Neuronal stem cell (in vitro differentiated cells): Measurements from ENCODE around the gene CFAP97D2.
"Not testable (repeated sequence)": the region's sequence is repeated elsewhere in the genome, so short reads cannot be mapped to it uniquely, and the experiment has no call there.

ENCODE experiments used
- DNase-seq: peaks from one replicate; pipeline ENCODE4 v3.0.0-alpha.2; 2013; ENCODE audit warnings: low spot score
- H2AFZ ChIP-seq: one replicate; pipeline ENCODE4 v1.6.1; 2013; ENCODE audit warnings: mild to moderate bottlenecking, low read length, inconsistent platforms
- H2AK5ac ChIP-seq: 2 replicates; pipeline ENCODE4 v1.6.1; 2013; ENCODE audit warnings: low read depth, mild to moderate bottlenecking, inconsistent platforms, low read length, moderate library complexity, mixed read lengths
- H2BK120ac ChIP-seq: 2 replicates; pipeline ENCODE4 v1.6.1; 2013; ENCODE audit warnings: low read depth, mild to moderate bottlenecking, inconsistent platforms, low read length, moderate library complexity, mixed read lengths
- H2BK12ac ChIP-seq: one replicate; pipeline ENCODE4 v1.6.1; 2013; ENCODE audit warnings: low read length, inconsistent platforms
- H2BK15ac ChIP-seq: 2 replicates; pipeline ENCODE4 v1.6.1; 2013; ENCODE audit warnings: mild to moderate bottlenecking, low read length, inconsistent platforms, mixed read lengths
- H2BK5ac ChIP-seq: one replicate; pipeline ENCODE4 v1.6.1; 2013; ENCODE audit warnings: inconsistent platforms, mild to moderate bottlenecking, low read length, moderate library complexity
- H3K14ac ChIP-seq: one replicate; pipeline ENCODE4 v1.6.1; 2013; ENCODE audit warnings: low read length, inconsistent platforms
- H3K18ac ChIP-seq: 2 replicates; pipeline ENCODE4 v1.6.1; 2013; ENCODE audit warnings: low read length, inconsistent platforms
- H3K23ac ChIP-seq: 2 replicates; pipeline ENCODE4 v1.6.1; 2013; ENCODE audit warnings: low read depth, mild to moderate bottlenecking, mixed read lengths, low read length, inconsistent platforms; ENCODE audit not compliant: poor library complexity
- H3K27ac ChIP-seq: replicated peaks from 3 replicates; pipeline ENCODE4 v1.5.1; 2013; ENCODE audit warnings: low read length, inconsistent platforms
- H3K27me3 ChIP-seq, 3 experiments: 2 replicates each; pipeline ENCODE4 v1.6.1; 2013; ENCODE audit warnings: low read length in 3 of 3, mild to moderate bottlenecking in 2 of 3, inconsistent platforms in 1 of 3, low read depth in 1 of 3, mixed read lengths in 1 of 3, moderate library complexity in 1 of 3; ENCODE audit not compliant: control insufficient read depth in 3 of 3, insufficient read depth in 3 of 3
- H3K36me3 ChIP-seq, 2 donors: replicated peaks in 1 of 2; 2 replicates each; pipeline ENCODE4 v1.6.1; 2013; ENCODE audit warnings: low read length in 2 of 2; ENCODE audit not compliant: control insufficient read depth in 2 of 2, insufficient read depth in 2 of 2
- H3K4ac ChIP-seq: 2 replicates; pipeline ENCODE4 v1.6.1; 2013; ENCODE audit warnings: inconsistent platforms, mild to moderate bottlenecking, low read length, moderate library complexity
- H3K4me1 ChIP-seq, 2 donors: 1 replicate in 1 of 2; 2 replicates in 1 of 2; pipeline ENCODE4 v1.6.1; 2013; ENCODE audit warnings: low read length in 2 of 2, low read depth in 1 of 2; ENCODE audit not compliant: control insufficient read depth in 2 of 2, insufficient read depth in 1 of 2
- H3K4me2 ChIP-seq: one replicate; pipeline ENCODE4 v1.6.1; 2013; ENCODE audit warnings: mild to moderate bottlenecking, low read length, inconsistent platforms; ENCODE audit not compliant: insufficient read depth, poor library complexity, severe bottlenecking
- H3K4me3 ChIP-seq, 2 donors: 2 replicates each; pipeline ENCODE4 v1.5.1; 2013; ENCODE audit warnings: low read length in 2 of 2, mild to moderate bottlenecking in 2 of 2, inconsistent platforms in 1 of 2, moderate library complexity in 1 of 2
- H3K79me1 ChIP-seq: one replicate; pipeline ENCODE4 v1.6.1; 2013; ENCODE audit warnings: low read depth, mild to moderate bottlenecking, inconsistent platforms, low read length, moderate library complexity
- H3K9ac ChIP-seq: one replicate; pipeline ENCODE4 v1.6.1; 2013; ENCODE audit warnings: mild to moderate bottlenecking, low read depth, low read length, inconsistent platforms; ENCODE audit not compliant: poor library complexity
- H3K9me3 ChIP-seq, 2 donors: replicated peaks in 1 of 2; 2 replicates each; pipeline versions ENCODE3 to v1.6.1; 2013; ENCODE audit warnings: low read length in 2 of 2, mild to moderate bottlenecking in 2 of 2, inconsistent platforms in 1 of 2, low read depth in 1 of 2, mixed read lengths in 1 of 2, moderate library complexity in 1 of 2; ENCODE audit not compliant: control insufficient read depth in 2 of 2, insufficient read depth in 1 of 2
- H4K8ac ChIP-seq: one replicate; pipeline ENCODE4 v1.6.1; 2013; ENCODE audit warnings: low read depth, mild to moderate bottlenecking, inconsistent platforms, low read length, moderate library complexity
- H4K91ac ChIP-seq: one replicate; pipeline ENCODE4 v1.6.1; 2013; ENCODE audit warnings: low read length, low read depth, mild to moderate bottlenecking, inconsistent platforms; ENCODE audit not compliant: poor library complexity
- WGBS, 2 donors: extraction: QIAGEN DNeasy Blood & Tissue Kit; methylation state at CpG; one replicate each; pipeline ENCODE4 v1.1.7; 2013; ENCODE audit warnings: missing lambda C conversion rate in 2 of 2, mixed read lengths in 1 of 2; ENCODE audit not compliant: insufficient read length in 2 of 2, insufficient replicate concordance in 1 of 2; ENCODE audit errors: extremely low coverage in 2 of 2; 5-methylcytosine and 5-hydroxymethylcytosine counted together

CFAP97D2 gene

GRCh38 chr13:114248011-114248410 lies 69.0 kb downstream of the CFAP97D2 start:
- H3K36me3 ChIP-seq: peaks cover 25 to 99% of the 10 kb centered on the region in 2 donors
- H3K79me1 ChIP-seq: no peaks in the 10 kb centered on the region
- H3K14ac ChIP-seq: no peak overlapping the region
- H3K4me3 ChIP-seq: no peak overlapping the region
- H4K8ac ChIP-seq: no peak overlapping the region
- WGBS, 2 donors: no CpG with 5 or more reads among the region's 3 CpGs
- H2BK12ac ChIP-seq: no peak overlapping the region
- no peak for DNase-seq
- H3K27me3 ChIP-seq: no peaks in the 10 kb centered on the region
- H3K23ac ChIP-seq: no peak overlapping the region
- H2AK5ac ChIP-seq: no peak overlapping the region
- no peak overlapping the region for H4K91ac ChIP-seq
- H3K9ac ChIP-seq: no peak overlapping the region
- no peaks in the 10 kb centered on the region for H3K9me3 ChIP-seq
- H2AFZ ChIP-seq: no peak overlapping the region
- H3K4me2 ChIP-seq: no peak overlapping the region
- H3K4me1 ChIP-seq: no peaks in the 10 kb centered on the region
- H2BK120ac ChIP-seq: no peak overlapping the region
- no peak overlapping the region for H3K4ac ChIP-seq
- no peak overlapping the region for H3K27ac ChIP-seq
- H3K18ac ChIP-seq: no peak overlapping the region
- no peak overlapping the region for H2BK5ac ChIP-seq
- no peak overlapping the region for H2BK15ac ChIP-seq

DNA sequence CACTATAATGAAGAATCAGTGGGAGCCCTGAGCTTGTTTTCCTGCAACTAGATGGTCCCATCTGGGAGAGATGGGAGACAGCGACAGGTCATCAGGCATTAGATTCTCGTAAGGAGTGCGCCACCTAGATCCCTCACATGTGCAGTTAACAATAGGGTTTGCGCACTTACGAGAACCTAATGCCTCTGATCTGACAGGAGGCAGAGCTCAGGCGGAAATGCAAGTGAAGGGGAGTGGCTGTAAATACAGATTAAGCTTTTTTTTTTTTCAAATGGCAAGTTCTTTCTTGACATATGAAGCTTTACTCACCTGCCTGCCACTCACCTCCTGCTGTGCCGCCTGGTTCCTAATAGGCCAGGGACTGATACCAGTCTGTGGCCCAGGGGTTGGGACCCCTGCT lies 70.0 kb downstream of the CFAP97D2 start:
- Histone ChIP-seq H3K36me3 (peaks cover 25 to 99% of the 10 kb centered on the region in 2 donors), H2BK15ac (no peak overlapping the region), H3K27me3 (no peaks in the 10 kb centered on the region), H3K27ac (no peak overlapping the region), H3K79me1 (no peaks in the 10 kb centered on the region), H2AFZ (no peak overlapping the region), H4K8ac (no peak overlapping the region), H2BK12ac (no peak overlapping the region), H3K18ac (no peak overlapping the region), H3K4me1 (no peaks in the 10 kb centered on the region), H3K9ac (no peak overlapping the region), H3K23ac (no peak overlapping the region), H3K4me2 (no peak overlapping the region), H3K4me3 (no peak overlapping the region), H3K14ac (no peak overlapping the region), H3K9me3 (no peaks in the 10 kb centered on the region), H4K91ac (no peak overlapping the region), H2AK5ac (no peak overlapping the region), H3K4ac (no peak overlapping the region), H2BK5ac (no peak overlapping the region), H2BK120ac (no peak overlapping the region)
- WGBS, 2 donors: no CpG with 5 or more reads among the region's 7 CpGs
- DNase-seq: no peak

- not testable (repeated sequence) for H2BK5ac ChIP-seq, H2BK15ac ChIP-seq, H3K4ac ChIP-seq, H3K14ac ChIP-seq, H3K79me1 ChIP-seq, DNase-seq, H3K4me2 ChIP-seq, H3K9ac ChIP-seq, H2BK12ac ChIP-seq, H2BK120ac ChIP-seq, H3K27ac ChIP-seq, H4K91ac ChIP-seq, H2AFZ ChIP-seq, H2AK5ac ChIP-seq, H4K8ac ChIP-seq, H3K4me1 ChIP-seq, H3K18ac ChIP-seq, H3K9me3 ChIP-seq, H3K23ac ChIP-seq, H3K27me3 ChIP-seq, H3K4me3 ChIP-seq
- no CpG with 5 or more reads among the region's 1 CpG for WGBS, 2 donors
- peaks cover 20 to 99% of the 10 kb centered on the region in 2 donors for H3K36me3 ChIP-seq
Observed at GRCh38 chr13:114251639-114252440, 72.8 kb downstream of the CFAP97D2 start.

DNA sequence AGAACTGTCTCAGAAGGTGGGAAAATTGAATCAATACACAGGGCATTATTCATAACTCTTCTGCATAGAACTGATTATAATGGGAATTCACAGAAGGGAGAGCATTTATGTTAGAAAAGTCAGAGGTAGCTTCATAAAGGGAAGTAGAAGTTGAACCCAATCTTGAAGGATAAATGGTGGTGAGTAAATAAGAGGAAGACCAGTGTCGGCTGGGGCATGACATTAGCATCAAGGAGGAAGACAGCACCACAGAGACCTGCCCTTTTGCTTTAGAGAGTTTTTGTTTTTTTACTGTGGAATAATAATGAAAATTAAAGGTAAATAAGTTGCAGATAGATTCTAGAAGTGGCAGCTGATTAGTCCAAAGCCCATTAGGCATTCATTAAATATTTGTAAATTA lies 77.5 kb downstream of the CFAP97D2 start:
- Histone ChIP-seq H3K4ac (no peak overlapping the region), H3K4me1 (no peaks in the 10 kb centered on the region), H4K8ac (no peak overlapping the region), H3K27ac (no peak overlapping the region), H2BK15ac (no peak overlapping the region), H3K36me3 (peaks cover 23 to 99% of the 10 kb centered on the region in 2 donors), H3K4me3 (no peak overlapping the region), H4K91ac (no peak overlapping the region), H2BK5ac (no peak overlapping the region), H3K23ac (no peak overlapping the region), H2BK120ac (no peak overlapping the region), H2AK5ac (no peak overlapping the region), H2AFZ (no peak overlapping the region), H3K9me3 (no peaks in the 10 kb centered on the region), H2BK12ac (no peak overlapping the region), H3K14ac (no peak overlapping the region), H3K79me1 (no peaks in the 10 kb centered on the region), H3K9ac (no peak overlapping the region), H3K27me3 (no peaks in the 10 kb centered on the region), H3K4me2 (no peak overlapping the region), H3K18ac (no peak overlapping the region)
- WGBS, 2 donors: no CpG with 5 or more reads among the region's 1 CpG
- DNase-seq: no peak
